ENCODE measurements around the gene FAM24B.

- TF ChIP-seq CTCF (conservative IDR thresholded peaks at IDR 0.05 in 1 of 2, IDR thresholded peaks at IDR 0.05 in 1 of 2; ENCODE audit: extremely low read depth in 1 of 2, insufficient read depth in 1 of 2, low read depth in 1 of 2, low read length in 2 of 2) (no peak), EZH2 (IDR thresholded peaks at IDR 0.05; ENCODE audit: borderline replicate concordance, low read length) (no peak)
Measured at GRCh38 chr10:122850705-122851640, 28.4 kb downstream of the FAM24B start.

All from mammary epithelial cell (primary cell).